HG03558 (cell line): Measurements from ENCODE around the gene ZNF181.
"Not testable (repeated sequence)": the region's sequence is repeated elsewhere in the genome, so short reads cannot be mapped to it uniquely, and the experiment has no call there.

Source experiments
- ATAC-seq: cut with Tn5 transposase; IDR thresholded peaks from one replicate; pipeline ENCODE4 v1.9.1; 2021; ENCODE audit warnings: moderate number of reproducible peaks; ENCODE audit not compliant: unreplicated experiment; ENCODE audit errors: extremely low read depth

Gene ZNF181

GRCh38 chr19:34733746-34734536 is at the start of gene ZNF181:
Gene ZNF181, plus strand, starts transcription at chr19:34734243. Its CDS starts 795 bp downstream, at chr19:34735038.
- ATAC-seq: peak; percentile 51

GRCh38 chr19:34685266-34685665 is 48.8 kb upstream of the ZNF181 start:
- not testable (repeated sequence) for ATAC-seq

- no peak for ATAC-seq
Measured at GRCh38 chr19:34686455-34686854, 47.6 kb upstream of the ZNF181 start.

GRCh38 chr19:34687348-34687747 is 46.7 kb upstream of the ZNF181 start:
- no peak for ATAC-seq

- no peak for ATAC-seq
Measured at GRCh38 chr19:34688592-34688991, 45.5 kb upstream of the ZNF181 start.

GRCh38 chr19:34690372-34690771 is 43.7 kb upstream of the ZNF181 start:
- no peak for ATAC-seq

GRCh38 chr19:34692549-34692948 is 41.5 kb upstream of the ZNF181 start:
- no peak for ATAC-seq

GRCh38 chr19:34707661-34708060 is 26.4 kb upstream of the ZNF181 start:
- no peak for ATAC-seq

GRCh38 chr19:34711890-34712289 is 22.2 kb upstream of the ZNF181 start:
- no peak for ATAC-seq

- ATAC-seq: no peak
Measured at GRCh38 chr19:34712395-34713261, 21.4 kb upstream of the ZNF181 start.

- ATAC-seq: no peak
Measured at GRCh38 chr19:34713262-34713637, 20.8 kb upstream of the ZNF181 start.

GRCh38 chr19:34715357-34715756 is 18.7 kb upstream of the ZNF181 start:
- no peak for ATAC-seq

- ATAC-seq: no peak
Measured at GRCh38 chr19:34722353-34722752, 11.7 kb upstream of the ZNF181 start.

GRCh38 chr19:34725400-34725799 is 8.6 kb upstream of the ZNF181 start:
- ATAC-seq: no peak

GRCh38 chr19:34731019-34731829 is 2.8 kb upstream of the ZNF181 start:
- ATAC-seq: no peak

- ATAC-seq: no peak
Measured at GRCh38 chr19:34731964-34732363, 2.1 kb upstream of the ZNF181 start.

GRCh38 chr19:34732612-34733211 is 1.3 kb upstream of the ZNF181 start:
- ATAC-seq: no peak

- peak; percentile 7 for ATAC-seq
Measured at GRCh38 chr19:34733266-34733745, 737 bp upstream of the ZNF181 start.

GRCh38 chr19:34734537-34735103 is 577 bp downstream of the ZNF181 start:
- ATAC-seq: no peak
